Measurements from ENCODE around the gene ZNF280B. TPM values are rescaled to one million over a fixed set of nuclear protein-coding genes. Genes with fewer than 3 reads are reported as not detected.

Gene ZNF280B
- total RNA-seq, 2 experiments from 2014 or later: 2.9 to 5.3 TPM

DNA sequence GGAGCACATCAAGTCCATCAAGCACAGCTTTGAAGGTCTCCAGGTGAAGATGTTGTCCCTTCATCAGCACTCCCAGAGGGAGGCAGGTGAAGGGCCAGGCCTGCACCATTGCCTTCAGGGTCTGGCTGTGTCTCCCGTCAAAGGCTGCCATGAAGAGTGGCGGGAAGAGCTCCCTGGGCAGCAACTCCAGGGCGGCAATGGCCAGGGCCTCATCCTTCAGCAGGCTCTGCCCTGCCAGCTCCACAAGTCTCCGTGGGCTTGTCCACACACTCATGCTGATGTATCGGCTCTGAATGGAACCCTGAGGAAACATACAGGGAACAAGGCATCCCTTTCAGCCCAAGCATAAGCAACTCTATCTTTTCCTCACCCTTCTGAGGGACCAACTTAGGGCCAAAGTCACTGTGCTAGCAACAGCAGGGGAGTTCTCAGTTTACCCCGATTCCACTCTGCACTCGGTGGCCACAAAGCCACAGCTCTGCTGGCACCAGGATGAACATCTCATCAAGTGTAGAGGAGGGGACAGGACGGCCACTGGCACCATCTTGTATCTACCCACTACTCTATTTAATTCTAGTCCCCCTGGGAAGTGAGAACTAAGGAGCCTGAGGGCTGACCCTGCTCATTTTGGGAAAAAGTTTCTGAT lies 42.4 kb upstream of the ZNF280B start:
- Histone ChIP-seq H3K9me3 (ENCODE audit: low read length) (no peaks in the 10 kb centered on the region), H3K9me2 (ENCODE audit: insufficient read depth, low read length) (no peaks in the 10 kb centered on the region), H3K36me3 (ENCODE audit: insufficient read depth, low read length) (no peaks in the 10 kb centered on the region), H4K20me1 (ENCODE audit: insufficient read depth, low read length) (no peaks in the 10 kb centered on the region), H2AFZ (ENCODE audit: low read length) (no peak overlapping the region), H3K4me1 (ENCODE audit: insufficient read depth, low read length, poor library complexity, severe bottlenecking) (no peaks in the 10 kb centered on the region), H3K27ac (ENCODE audit: low read depth, low read length, poor library complexity, severe bottlenecking) (no peak overlapping the region), H3K79me2 (ENCODE audit: insufficient read depth, low read depth, low read length) (no peaks in the 10 kb centered on the region), H3K4me3 (ENCODE audit: low read depth, low read length, poor library complexity, severe bottlenecking) (no peak overlapping the region), H3K4me2 (ENCODE audit: low read length) (no peak overlapping the region)
- no TSS peak for BruUV-seq (replicated peaks)
- DNase-seq (ENCODE audit: low spot score): no peak
- ChIA-PET POLR2A (interaction anchor here (1.1 kb wide), 1 partner anchor 76 kb away, joined by 4 read pairs; no protein-coding TSS in a partner anchor), CTCF (ENCODE audit: unreplicated experiment) (no interaction called here)
- intact Hi-C loops (cut with micrococcal nuclease; ENCODE audit: unreplicated experiment): no loop called here
- no peak for TF ChIP-seq EZH2phosphoT487 (IDR thresholded peaks at IDR 0.05; ENCODE audit: borderline replicate concordance, low read depth, low read length)
- TF ChIP-seq, protein P1, sequence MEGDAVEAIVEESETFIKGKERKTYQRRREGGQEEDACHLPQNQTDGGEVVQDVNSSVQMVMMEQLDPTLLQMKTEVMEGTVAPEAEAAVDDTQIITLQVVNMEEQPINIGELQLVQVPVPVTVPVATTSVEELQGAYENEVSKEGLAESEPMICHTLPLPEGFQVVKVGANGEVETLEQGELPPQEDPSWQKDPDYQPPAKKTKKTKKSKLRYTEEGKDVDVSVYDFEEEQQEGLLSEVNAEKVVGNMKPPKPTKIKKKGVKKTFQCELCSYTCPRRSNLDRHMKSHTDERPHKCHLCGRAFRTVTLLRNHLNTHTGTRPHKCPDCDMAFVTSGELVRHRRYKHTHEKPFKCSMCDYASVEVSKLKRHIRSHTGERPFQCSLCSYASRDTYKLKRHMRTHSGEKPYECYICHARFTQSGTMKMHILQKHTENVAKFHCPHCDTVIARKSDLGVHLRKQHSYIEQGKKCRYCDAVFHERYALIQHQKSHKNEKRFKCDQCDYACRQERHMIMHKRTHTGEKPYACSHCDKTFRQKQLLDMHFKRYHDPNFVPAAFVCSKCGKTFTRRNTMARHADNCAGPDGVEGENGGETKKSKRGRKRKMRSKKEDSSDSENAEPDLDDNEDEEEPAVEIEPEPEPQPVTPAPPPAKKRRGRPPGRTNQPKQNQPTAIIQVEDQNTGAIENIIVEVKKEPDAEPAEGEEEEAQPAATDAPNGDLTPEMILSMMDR (conservative IDR thresholded peaks at IDR 0.05; ENCODE audit: low read length): no peak

DNA sequence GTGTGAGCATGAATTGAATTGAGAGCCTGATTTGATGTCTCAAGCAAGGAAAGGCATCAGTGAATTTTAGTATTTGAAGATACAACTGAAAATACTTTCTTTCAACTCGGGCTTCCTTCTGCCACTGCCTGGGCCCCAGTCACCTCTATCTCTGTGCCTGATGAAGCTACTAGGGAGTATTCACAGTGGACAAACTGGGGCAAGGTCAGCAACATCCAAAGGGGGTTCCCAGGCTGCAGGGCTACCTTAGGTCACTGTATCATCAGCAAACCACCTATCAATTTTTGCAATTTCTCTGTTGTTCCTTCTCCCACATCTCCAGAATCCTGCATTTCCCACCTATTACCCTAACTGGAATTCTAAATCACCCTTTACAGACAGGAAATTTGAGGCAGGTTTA lies 40.4 kb upstream of the ZNF280B start:
- no peaks in the 10 kb centered on the region for H3K36me3 ChIP-seq (ENCODE audit: insufficient read depth, low read length)
- no peaks in the 10 kb centered on the region for H3K9me3 ChIP-seq (ENCODE audit: low read length)
- TF ChIP-seq, protein P1 (conservative IDR thresholded peaks at IDR 0.05; ENCODE audit: low read length): no peak
- TF ChIP-seq EZH2phosphoT487 (IDR thresholded peaks at IDR 0.05; ENCODE audit: borderline replicate concordance, low read depth, low read length): no peak
- H3K79me2 ChIP-seq (ENCODE audit: insufficient read depth, low read depth, low read length): no peaks in the 10 kb centered on the region
- no peak overlapping the region for H3K4me2 ChIP-seq (ENCODE audit: low read length)
- BruUV-seq (replicated peaks): no TSS peak
- no peaks in the 10 kb centered on the region for H3K9me2 ChIP-seq (ENCODE audit: insufficient read depth, low read length)
- H3K4me1 ChIP-seq (ENCODE audit: insufficient read depth, low read length, poor library complexity, severe bottlenecking): no peaks in the 10 kb centered on the region
- no peak overlapping the region for H3K4me3 ChIP-seq (ENCODE audit: low read depth, low read length, poor library complexity, severe bottlenecking)
- H2AFZ ChIP-seq (ENCODE audit: low read length): no peak overlapping the region
- ChIA-PET CTCF (ENCODE audit: unreplicated experiment) (no interaction called here), POLR2A (no interaction called here)
- no peaks in the 10 kb centered on the region for H4K20me1 ChIP-seq (ENCODE audit: insufficient read depth, low read length)
- DNase-seq (ENCODE audit: low spot score): no peak
- intact Hi-C loops (cut with micrococcal nuclease; ENCODE audit: unreplicated experiment): no loop called here
- no peak overlapping the region for H3K27ac ChIP-seq (ENCODE audit: low read depth, low read length, poor library complexity, severe bottlenecking)

DNA sequence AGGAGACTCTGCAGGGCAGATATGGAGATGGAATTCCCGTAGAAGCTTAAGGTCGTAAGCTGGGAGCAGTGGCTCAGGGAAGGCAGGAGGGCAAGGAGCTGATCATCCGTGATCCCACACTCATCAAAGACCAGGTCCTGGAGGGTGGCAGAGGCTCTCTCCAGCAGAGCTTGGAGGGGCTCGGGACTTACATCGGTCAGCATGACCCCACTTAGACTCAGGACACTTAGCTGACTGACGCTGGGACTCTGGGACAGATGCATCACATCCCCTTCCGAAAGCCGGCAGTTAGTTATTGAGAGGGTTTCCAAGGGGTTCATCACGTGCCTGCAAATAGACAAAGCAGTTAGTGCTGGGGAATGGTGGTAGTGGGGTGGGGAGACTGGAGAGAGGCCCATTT lies 39.8 kb upstream of the ZNF280B start:
- POLR2A ChIA-PET: no interaction called here
- CTCF ChIA-PET (ENCODE audit: unreplicated experiment): no interaction called here
- Histone ChIP-seq H4K20me1 (ENCODE audit: insufficient read depth, low read length) (no peaks in the 10 kb centered on the region), H3K36me3 (ENCODE audit: insufficient read depth, low read length) (no peaks in the 10 kb centered on the region), H2AFZ (ENCODE audit: low read length) (no peak overlapping the region), H3K4me1 (ENCODE audit: insufficient read depth, low read length, poor library complexity, severe bottlenecking) (no peaks in the 10 kb centered on the region), H3K9me3 (ENCODE audit: low read length) (no peaks in the 10 kb centered on the region), H3K4me3 (ENCODE audit: low read depth, low read length, poor library complexity, severe bottlenecking) (no peak overlapping the region), H3K9me2 (ENCODE audit: insufficient read depth, low read length) (no peaks in the 10 kb centered on the region), H3K79me2 (ENCODE audit: insufficient read depth, low read depth, low read length) (no peaks in the 10 kb centered on the region), H3K27ac (ENCODE audit: low read depth, low read length, poor library complexity, severe bottlenecking) (no peak overlapping the region), H3K4me2 (ENCODE audit: low read length) (no peak overlapping the region)
- no peak for DNase-seq (ENCODE audit: low spot score)
- no TSS peak for BruUV-seq (replicated peaks)
- TF ChIP-seq EZH2phosphoT487 (IDR thresholded peaks at IDR 0.05; ENCODE audit: borderline replicate concordance, low read depth, low read length): no peak
- TF ChIP-seq, protein P1 (conservative IDR thresholded peaks at IDR 0.05; ENCODE audit: low read length): no peak
- intact Hi-C loops (cut with micrococcal nuclease; ENCODE audit: unreplicated experiment): no loop called here

Data from OCI-LY7 (cell line).